ENCODE measurements around the gene WNK2. TPM values are rescaled to one million over a fixed set of nuclear protein-coding genes. Genes with fewer than 3 reads are reported as not detected.

WNK2 gene
- total RNA-seq, 1 donor from 2014 or later: 218 TPM

- Histone ChIP-seq H3K4me1 (peaks cover 37% of the 10 kb centered on the region), H3K4me3 (no peak overlapping the region), H3K9me3 (replicated peaks) (no peaks in the 10 kb centered on the region), H3K27ac (replicated peaks) (peak overlapping the region; percentile 27), H3K36me3 (no peaks in the 10 kb centered on the region), H3K27me3 (ENCODE audit: low read depth) (no peaks in the 10 kb centered on the region)
- intact Hi-C loops (cut with micrococcal nuclease): no loop called here
- no peak for TF ChIP-seq CTCF (IDR thresholded peaks at IDR 0.05; ENCODE audit: borderline replicate concordance)
- DNase-seq: no peak
These were observed 62.2 kb downstream of the WNK2 start for GRCh38 chr9:93246111-93246510.

GRCh38 chr9:93246526-93246925 lies 62.6 kb downstream of the WNK2 start:
- no peak overlapping the region for H3K4me3 ChIP-seq
- no peaks in the 10 kb centered on the region for H3K27me3 ChIP-seq (ENCODE audit: low read depth)
- no peak for TF ChIP-seq CTCF (IDR thresholded peaks at IDR 0.05; ENCODE audit: borderline replicate concordance)
- H3K36me3 ChIP-seq: no peaks in the 10 kb centered on the region
- DNase-seq: no peak
- peaks cover 37% of the 10 kb centered on the region for H3K4me1 ChIP-seq
- no peaks in the 10 kb centered on the region for H3K9me3 ChIP-seq (replicated peaks)
- H3K27ac ChIP-seq (replicated peaks): peak overlapping the region; percentile 27
- intact Hi-C loops (cut with micrococcal nuclease): no loop called here

GRCh38 chr9:93247099-93247865 lies 63.3 kb downstream of the WNK2 start:
- no peaks in the 10 kb centered on the region for H3K27me3 ChIP-seq (ENCODE audit: low read depth)
- DNase-seq: no peak

GRCh38 chr9:93247892-93248291 lies 64.0 kb downstream of the WNK2 start:
- H3K36me3 ChIP-seq: no peaks in the 10 kb centered on the region
- H3K4me1 ChIP-seq: peaks cover 50% of the 10 kb centered on the region
- DNase-seq: no peak
- intact Hi-C loops (cut with micrococcal nuclease): no loop called here
- no peak for TF ChIP-seq CTCF (IDR thresholded peaks at IDR 0.05; ENCODE audit: borderline replicate concordance)
- H3K4me3 ChIP-seq: no peak overlapping the region
- peak overlapping the region; percentile 51 for H3K27ac ChIP-seq (replicated peaks)
- no peaks in the 10 kb centered on the region for H3K9me3 ChIP-seq (replicated peaks)
- H3K27me3 ChIP-seq (ENCODE audit: low read depth): no peaks in the 10 kb centered on the region

More at GRCh38 chr9:93247099-93247865, 63.3 kb downstream of the WNK2 start:
- H3K4me1 ChIP-seq: peaks cover 44% of the 10 kb centered on the region
- H3K4me3 ChIP-seq: no peak overlapping the region
- H3K9me3 ChIP-seq (replicated peaks): no peaks in the 10 kb centered on the region
- H3K36me3 ChIP-seq: no peaks in the 10 kb centered on the region
- peak overlapping the region; percentile 51 for H3K27ac ChIP-seq (replicated peaks)
- TF ChIP-seq CTCF (IDR thresholded peaks at IDR 0.05; ENCODE audit: borderline replicate concordance): no peak
- intact Hi-C loops (cut with micrococcal nuclease): no loop called here

- H3K27ac ChIP-seq (replicated peaks): peak overlapping the region; percentile 51
- DNase-seq: no peak
These were observed 64.6 kb downstream of the WNK2 start for GRCh38 chr9:93248386-93249040.

More at GRCh38 chr9:93248386-93249040, 64.6 kb downstream of the WNK2 start:
- Histone ChIP-seq H3K27me3 (ENCODE audit: low read depth) (no peaks in the 10 kb centered on the region), H3K9me3 (replicated peaks) (no peaks in the 10 kb centered on the region), H3K36me3 (no peaks in the 10 kb centered on the region), H3K4me1 (peaks cover 51% of the 10 kb centered on the region), H3K4me3 (no peak overlapping the region)
- TF ChIP-seq CTCF (IDR thresholded peaks at IDR 0.05; ENCODE audit: borderline replicate concordance): no peak
- intact Hi-C loops (cut with micrococcal nuclease): no loop called here

Data from left ventricle myocardium inferior (tissue), 1 donor.